Stimulated activated CD4-positive, alpha-beta T cell treated with anti-CD3 and anti-CD28 coated beads, Interleukin-15, amount 100 ng/mL, for 48 hours (primary cell): Measurements from ENCODE around the gene KIF25.

ENCODE experiments used
- DNase-seq, 2 donors: peaks; one replicate each; pipeline ENCODE4 v3.0.0-alpha.2; 2020; ENCODE audit warnings: low read depth in 2 of 2

KIF25 gene

GRCh38 chr6:168087436-168088160, 90.1 kb downstream of the KIF25 start:
- no peak for DNase-seq

GRCh38 chr6:168088161-168089053, 90.9 kb downstream of the KIF25 start:
- DNase-seq, result no peak

- DNase-seq, result no peak
These were observed 92.0 kb downstream of the KIF25 start for GRCh38 chr6:168089186-168090063.

- DNase-seq, result no peak
These were observed 92.7 kb downstream of the KIF25 start for GRCh38 chr6:168090064-168090690.

- no peak for DNase-seq
These were observed 93.2 kb downstream of the KIF25 start for GRCh38 chr6:168090706-168091105.

- no peak for DNase-seq
These were observed 94.2 kb downstream of the KIF25 start for GRCh38 chr6:168091381-168092264.

GRCh38 chr6:168092541-168092940, 95.1 kb downstream of the KIF25 start:
- no peak for DNase-seq

GRCh38 chr6:168093071-168093505, 95.6 kb downstream of the KIF25 start:
- no peak for DNase-seq

- DNase-seq, result no peak
These were observed 96.2 kb downstream of the KIF25 start for GRCh38 chr6:168093634-168094033.
